HG03045 (cell line): Measurements from ENCODE around the gene IRF2BP2.

ENCODE experiments used
- ATAC-seq: cut with Tn5 transposase; IDR thresholded peaks from one replicate; pipeline ENCODE4 v1.9.1; 2021; ENCODE audit warnings: mild to moderate bottlenecking, moderate library complexity; ENCODE audit not compliant: unreplicated experiment

The IRF2BP2 gene

GRCh38 chr1:234610061-234610665 is at the start of gene IRF2BP2:
Gene IRF2BP2 (minus strand): TSS chr1:234610178. CDS start chr1:234609494, 684 bp downstream.
- peak; percentile 22 for ATAC-seq

- no peak for ATAC-seq
Measured at GRCh38 chr1:234659538-234659937, 49.6 kb upstream of the IRF2BP2 start.

GRCh38 chr1:234658138-234658537 is 48.2 kb upstream of the IRF2BP2 start:
- ATAC-seq, result no peak

GRCh38 chr1:234656944-234657654 is 47.1 kb upstream of the IRF2BP2 start:
- ATAC-seq, result no peak

- ATAC-seq, result no peak
Measured at GRCh38 chr1:234656070-234656895, 46.3 kb upstream of the IRF2BP2 start.

- no peak for ATAC-seq
Measured at GRCh38 chr1:234655328-234656069, 45.5 kb upstream of the IRF2BP2 start.

- no peak for ATAC-seq
Measured at GRCh38 chr1:234654002-234654733, 44.2 kb upstream of the IRF2BP2 start.

- ATAC-seq, result no peak
Measured at GRCh38 chr1:234649432-234650081, 39.6 kb upstream of the IRF2BP2 start.

GRCh38 chr1:234647758-234648157 is 37.8 kb upstream of the IRF2BP2 start:
- ATAC-seq, result no peak

- ATAC-seq, result no peak
Measured at GRCh38 chr1:234647245-234647644, 37.3 kb upstream of the IRF2BP2 start.

- no peak for ATAC-seq
Measured at GRCh38 chr1:234645964-234646363, 36.0 kb upstream of the IRF2BP2 start.

GRCh38 chr1:234645474-234645953 is 35.5 kb upstream of the IRF2BP2 start:
- no peak for ATAC-seq

GRCh38 chr1:234644928-234645327 is 35.0 kb upstream of the IRF2BP2 start:
- ATAC-seq, result no peak

- ATAC-seq, result no peak
Measured at GRCh38 chr1:234643850-234644134, 33.8 kb upstream of the IRF2BP2 start.

- no peak for ATAC-seq
Measured at GRCh38 chr1:234643111-234643849, 33.3 kb upstream of the IRF2BP2 start.

GRCh38 chr1:234642428-234642827 is 32.5 kb upstream of the IRF2BP2 start:
- no peak for ATAC-seq

- no peak for ATAC-seq
Measured at GRCh38 chr1:234639961-234640360, 30.0 kb upstream of the IRF2BP2 start.

GRCh38 chr1:234638832-234639799 is 29.1 kb upstream of the IRF2BP2 start:
- ATAC-seq, result no peak
